Fibroblast of skin of abdomen (primary cell): ENCODE measurements around the gene HS3ST2. TPM values are rescaled to one million over a fixed set of nuclear protein-coding genes. Genes with fewer than 3 reads are reported as not detected.
A peak's percentile ranks its signal among the peaks of the same experiment; 100 is the strongest.

Source experiments
- DNase-seq: peaks from one replicate; pipeline ENCODE4 v3.0.0-alpha.2; 2013
- polyA plus RNA-seq, 2 experiments: library from polyadenylated mRNA; unstranded; fragments of 120-200 nt; gene quantifications; one replicate each; pipeline ENCODE4 v1.2.1, GENCODE V29; 2013; ENCODE audit not compliant: insufficient read length in 2 of 2

The HS3ST2 gene
- not detected for polyA plus RNA-seq (2013, experiment 1 of 2; ENCODE audit: insufficient read length)
- polyA plus RNA-seq (2013, experiment 2 of 2; ENCODE audit: insufficient read length), result not detected

- peak; percentile 24 for DNase-seq
Observed at GRCh38 chr16:22813948-22814710, at the start of gene HS3ST2. TSS of gene HS3ST2 (plus strand) at chr16:22814162. CDS start at chr16:22814611, 449 bp downstream.

DNA sequence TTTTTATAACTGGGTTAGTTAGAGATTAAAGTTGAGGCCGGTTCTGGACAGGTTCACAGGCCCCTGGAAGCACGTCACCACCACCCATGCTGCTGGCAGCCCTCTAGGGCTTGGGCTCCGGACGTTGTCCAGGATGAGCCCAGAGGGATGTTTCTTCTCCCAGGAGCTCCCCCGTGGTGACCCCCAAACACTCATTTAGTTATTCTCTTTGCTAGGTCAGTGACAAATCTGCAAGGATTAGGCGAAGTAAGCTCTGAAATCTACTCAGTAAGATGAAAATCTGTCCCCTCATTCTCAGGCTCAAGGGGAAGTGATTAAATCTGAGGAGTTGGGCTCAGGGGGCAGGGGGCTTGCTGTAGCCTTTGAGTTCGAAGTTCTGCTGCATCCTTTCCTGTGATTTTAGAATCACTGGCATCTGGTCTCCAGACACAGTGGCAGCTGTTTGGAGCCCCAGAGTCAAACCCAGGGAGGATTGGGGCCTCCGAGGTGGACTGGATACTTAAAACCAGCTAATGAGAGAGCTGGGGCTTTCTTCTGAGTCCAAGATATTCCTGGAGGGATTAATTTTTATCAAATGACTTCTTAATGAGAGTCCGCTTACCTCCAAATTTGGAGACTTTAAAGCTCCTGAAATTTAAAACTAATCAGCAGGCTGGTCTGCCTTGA is 49.2 kb upstream of the HS3ST2 start:
- DNase-seq, result no peak

DNA sequence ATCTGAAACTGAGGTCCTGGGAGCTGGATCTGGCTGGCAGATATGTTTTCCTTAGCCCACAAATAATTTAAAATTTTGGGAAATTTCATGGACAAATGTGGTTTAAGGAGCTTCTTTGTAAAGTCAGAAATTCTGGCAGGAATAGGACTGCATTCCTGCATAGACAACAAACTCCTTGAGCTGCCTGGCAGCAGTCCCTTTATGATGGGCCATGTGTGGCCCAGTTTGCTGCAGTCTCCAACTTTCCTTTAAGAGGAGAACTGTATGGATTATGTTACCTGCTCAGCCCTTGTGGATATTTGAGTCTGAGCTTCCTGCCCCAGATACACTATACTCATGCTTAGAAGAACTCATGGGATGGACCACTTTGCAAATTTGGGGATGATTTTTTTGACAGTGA is 48.5 kb upstream of the HS3ST2 start:
- no peak for DNase-seq

DNA sequence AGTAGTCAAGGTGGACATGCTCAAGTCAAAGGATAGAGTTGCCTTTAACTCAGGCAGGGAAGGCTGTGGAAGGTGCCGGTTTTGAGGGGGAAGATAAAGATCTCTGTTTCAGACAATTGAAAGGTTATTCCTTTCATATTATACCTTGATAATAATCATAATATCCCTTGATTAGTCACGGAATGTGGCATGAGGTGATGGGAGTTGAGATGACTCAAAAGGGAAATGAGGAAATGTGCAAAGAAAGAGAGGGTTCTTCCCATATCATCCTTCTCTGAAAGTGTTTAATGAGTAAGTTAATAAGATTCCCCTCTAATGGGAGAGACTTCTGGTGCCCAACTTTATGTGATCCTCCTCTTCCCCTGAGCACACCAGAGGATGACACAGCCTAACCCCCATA is 43.1 kb upstream of the HS3ST2 start:
- DNase-seq, result no peak

DNA sequence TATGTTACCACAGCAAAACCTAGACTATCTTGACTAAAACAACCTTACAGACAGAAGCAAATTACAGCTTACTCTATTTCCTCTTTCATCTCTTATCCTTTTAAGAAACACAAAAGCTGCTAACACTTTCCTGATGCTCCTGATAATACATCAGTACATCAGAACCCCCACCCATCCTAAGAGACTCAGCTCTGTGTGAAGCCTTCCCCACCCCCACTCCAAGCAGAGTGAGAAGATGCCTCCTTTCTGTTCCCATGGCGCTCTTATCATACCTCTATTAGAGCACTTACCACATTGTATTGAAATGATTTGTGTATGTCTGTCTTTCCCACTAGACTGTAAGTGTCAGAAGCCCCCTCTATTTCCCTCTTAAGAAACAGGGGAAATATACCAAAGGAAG is 42.4 kb upstream of the HS3ST2 start:
- DNase-seq, result no peak

- DNase-seq, result no peak
Observed at GRCh38 chr16:22775220-22775922, 38.6 kb upstream of the HS3ST2 start.

DNA sequence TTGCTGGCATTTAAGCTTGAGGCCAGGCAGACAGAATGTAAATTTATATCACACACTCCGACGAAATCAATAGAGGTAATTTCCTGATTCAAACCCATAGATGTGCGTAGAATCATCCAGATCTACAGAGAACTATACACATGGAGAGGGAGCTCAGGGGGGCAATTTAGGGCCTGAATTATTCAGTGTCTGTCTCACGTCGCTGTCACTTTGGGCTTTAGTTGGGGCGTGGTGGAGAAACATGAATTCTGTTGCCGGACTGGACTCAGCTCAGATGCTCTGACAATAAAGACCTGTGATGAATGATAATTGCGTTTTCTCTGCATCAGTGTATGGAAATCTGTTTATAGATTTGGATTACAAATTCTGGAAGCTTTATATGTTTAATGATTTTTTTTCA is 32.5 kb upstream of the HS3ST2 start:
- DNase-seq, result no peak

DNA sequence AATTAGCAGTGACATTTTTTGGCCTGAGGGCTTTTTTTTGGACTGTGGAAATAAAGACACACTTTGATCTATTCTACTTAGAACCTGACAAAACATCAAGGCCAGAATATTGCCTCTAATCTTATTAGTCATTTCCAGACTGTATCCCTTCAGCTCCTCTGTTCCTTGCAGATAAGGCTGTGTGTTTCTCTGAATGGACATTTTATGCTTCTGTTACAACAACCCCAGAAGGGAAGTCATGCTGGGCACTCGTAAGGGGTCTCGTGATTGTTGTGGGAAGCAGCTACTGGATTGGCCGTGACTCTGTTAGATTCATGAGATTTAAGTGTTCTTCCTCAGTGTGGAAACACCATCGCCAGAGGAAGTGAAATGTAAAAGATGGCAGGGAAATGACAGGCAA is 31.6 kb upstream of the HS3ST2 start:
- DNase-seq, result no peak

DNA sequence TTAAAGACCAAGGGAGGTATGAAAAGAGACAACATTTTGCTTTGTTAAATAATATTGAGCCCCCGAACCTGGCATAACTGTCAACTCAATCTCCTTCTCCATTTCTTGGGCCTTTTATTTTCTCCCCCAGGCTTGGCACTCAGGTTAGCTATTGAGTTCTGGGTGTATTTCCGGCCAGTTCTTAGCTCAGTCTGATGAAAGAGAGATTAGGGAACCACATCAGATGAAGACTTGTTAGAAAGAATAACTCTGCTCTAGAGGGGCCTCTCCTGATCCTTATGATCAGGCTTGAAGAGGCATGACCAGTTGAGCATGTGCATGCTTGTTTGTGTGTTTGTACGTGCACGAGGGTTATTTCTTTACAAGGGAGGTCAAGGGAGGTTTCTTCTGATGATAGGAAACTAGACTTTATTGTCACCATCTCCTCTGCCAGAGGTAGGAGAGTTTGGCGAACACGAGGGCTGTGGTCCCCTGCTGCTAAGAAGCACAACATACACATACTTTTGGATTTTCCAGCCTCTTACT is 29.2 kb upstream of the HS3ST2 start:
- DNase-seq, result no peak

- DNase-seq, result no peak
Observed at GRCh38 chr16:22785552-22785951, 28.4 kb upstream of the HS3ST2 start.

DNA sequence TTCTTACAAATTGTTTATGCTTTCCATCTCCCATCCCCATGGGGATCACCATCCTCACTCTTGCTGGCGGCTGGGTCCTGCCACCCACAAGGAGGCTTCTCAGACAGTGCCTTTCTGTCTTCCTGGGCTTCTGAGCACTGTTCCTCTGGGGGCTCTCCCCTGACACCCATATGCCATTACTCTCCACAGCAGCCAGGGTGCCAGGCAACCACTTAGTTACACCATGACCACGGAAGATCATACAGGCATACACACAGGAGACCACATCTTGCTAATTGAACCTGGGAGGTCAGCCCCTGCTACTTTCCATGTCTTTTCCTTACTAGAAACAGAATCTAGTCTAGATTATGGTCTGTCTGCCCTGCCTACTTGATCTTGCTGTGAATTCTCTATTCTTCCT is 27.7 kb upstream of the HS3ST2 start:
- no peak for DNase-seq

GRCh38 chr16:22786691-22787090 is 27.3 kb upstream of the HS3ST2 start:
- no peak for DNase-seq

DNA sequence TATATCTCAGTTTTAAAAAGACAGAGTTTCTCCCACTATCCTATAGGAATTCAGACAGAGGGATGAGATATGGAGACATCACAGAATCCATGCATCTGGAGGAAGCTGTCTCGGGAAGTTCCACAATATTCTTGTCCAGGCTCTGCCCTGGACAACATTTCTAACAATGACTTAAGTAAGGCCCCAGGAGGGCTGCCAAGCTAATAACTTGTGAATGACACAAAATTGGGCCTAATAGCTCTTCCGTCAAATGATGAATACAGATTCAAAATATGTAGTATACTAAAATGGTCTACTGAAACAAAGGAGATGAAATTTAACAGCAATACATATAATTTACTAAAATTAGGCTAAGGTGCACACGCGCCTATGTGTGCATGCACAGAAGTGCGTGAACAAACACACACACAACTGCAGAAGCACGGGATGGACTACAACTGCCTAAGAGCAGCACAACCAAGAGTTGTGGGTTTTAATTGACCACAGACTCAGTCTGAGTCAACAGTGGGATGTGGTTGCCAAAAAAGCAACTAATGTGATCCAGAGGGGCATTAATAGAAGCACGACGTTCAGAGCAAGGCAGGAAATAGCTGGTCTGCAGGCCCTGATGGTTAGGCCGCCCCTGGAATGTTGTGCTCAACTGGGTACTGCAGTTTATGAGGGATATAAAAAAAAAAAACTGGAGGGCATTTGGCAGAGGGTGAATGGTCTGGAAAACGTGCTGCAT is 26.3 kb upstream of the HS3ST2 start:
- DNase-seq, result peak; percentile 94

DNA sequence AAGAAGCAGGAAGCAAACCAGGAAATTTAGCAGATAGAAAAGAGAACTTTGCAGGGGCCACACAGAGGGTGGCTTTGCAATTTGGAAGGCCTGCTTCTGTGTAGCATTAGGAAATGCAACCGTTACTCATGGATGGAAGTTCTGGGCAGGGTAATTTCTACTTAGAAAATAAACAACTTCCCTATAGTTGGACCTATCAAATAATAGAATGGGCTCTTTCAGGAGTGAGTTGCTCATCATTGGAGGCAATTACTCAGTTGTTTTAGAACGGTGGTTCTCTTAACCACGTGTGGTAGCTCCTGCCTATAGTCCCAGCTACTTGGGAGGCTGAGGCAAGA is 25.8 kb upstream of the HS3ST2 start:
- DNase-seq, result no peak

DNA sequence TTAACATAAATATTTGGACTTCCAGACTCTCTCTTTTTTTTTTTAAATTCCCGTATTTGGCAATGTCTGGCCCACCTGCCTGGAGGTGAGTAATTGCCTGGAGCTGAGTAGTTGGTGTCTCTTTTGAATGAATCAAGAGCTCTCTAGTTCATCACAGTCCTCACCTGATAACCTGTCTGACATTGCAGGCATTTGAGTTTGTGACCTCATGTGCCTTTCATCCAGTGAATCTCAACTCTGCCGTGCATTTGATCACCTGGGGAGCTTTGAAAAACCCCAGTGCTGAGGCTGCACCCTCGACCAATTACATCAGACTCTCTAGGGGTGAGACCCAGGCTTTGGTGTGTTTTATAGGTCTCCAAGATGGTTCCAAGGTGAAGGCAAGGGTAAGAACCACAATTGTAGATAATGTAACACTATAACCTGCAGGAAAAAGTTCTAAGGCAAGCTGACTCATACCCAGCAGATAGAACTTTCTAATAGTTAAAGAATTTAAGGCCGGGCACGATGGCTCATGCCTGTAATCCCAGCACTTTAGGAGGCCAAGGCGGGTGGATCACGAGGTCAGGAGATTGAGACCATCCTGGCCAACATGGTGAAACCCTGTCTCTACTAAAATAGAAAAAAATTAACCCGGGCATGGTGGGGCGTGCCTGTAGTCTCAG is 24.5 kb upstream of the HS3ST2 start:
- DNase-seq, result no peak

DNA sequence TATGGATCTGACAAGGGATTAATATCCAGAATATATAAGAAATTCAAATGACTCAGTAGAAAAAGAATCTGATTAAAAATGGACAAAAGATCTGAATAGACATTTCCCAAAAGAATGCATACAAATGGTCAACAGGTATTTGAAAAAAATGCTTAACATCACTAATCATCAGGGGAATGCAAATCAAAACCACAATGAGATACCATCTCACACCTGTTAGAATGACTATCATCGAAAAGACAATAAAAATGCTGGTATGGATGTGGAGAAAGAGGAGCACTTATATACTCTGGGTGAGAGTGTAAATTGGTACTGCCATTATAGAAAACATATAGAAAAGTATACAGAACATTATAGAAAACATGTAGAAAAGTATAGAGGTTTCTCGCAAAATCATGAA is 16.4 kb upstream of the HS3ST2 start:
- no peak for DNase-seq

- DNase-seq, result no peak
Observed at GRCh38 chr16:22799113-22799512, 14.8 kb upstream of the HS3ST2 start.

- DNase-seq, result no peak
Observed at GRCh38 chr16:22804893-22805292, 9.1 kb upstream of the HS3ST2 start.

- DNase-seq, result no peak
Observed at GRCh38 chr16:22805326-22805725, 8.6 kb upstream of the HS3ST2 start.

- DNase-seq, result no peak
Observed at GRCh38 chr16:22806811-22807210, 7.2 kb upstream of the HS3ST2 start.

DNA sequence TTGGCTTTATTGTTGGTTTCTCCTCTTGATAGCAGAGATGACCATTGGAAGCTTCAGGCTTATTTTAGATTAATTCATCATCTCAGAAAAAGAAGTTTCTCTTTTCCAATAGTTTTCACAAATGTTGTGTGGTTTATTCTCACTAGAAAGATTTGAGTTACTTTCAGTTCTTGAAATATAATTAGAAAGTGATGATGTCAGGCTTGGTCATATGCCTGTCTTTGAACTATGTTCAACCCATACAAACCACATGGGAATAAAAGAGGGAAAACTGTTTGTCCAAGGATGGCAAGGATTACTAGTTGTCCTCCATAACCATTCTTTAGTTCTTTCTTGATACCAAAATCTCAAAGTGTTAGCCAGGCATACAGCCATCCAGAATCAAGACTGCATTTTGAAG is 3.7 kb upstream of the HS3ST2 start:
- DNase-seq, result no peak
